Heart right ventricle (tissue), 16 donors: ENCODE results near the gene B4GALNT2. TPM values are rescaled to one million over a fixed set of nuclear protein-coding genes. Genes with fewer than 3 reads are reported as not detected.

ENCODE experiments used
- ATAC-seq, 8 donors: fragments of 200-7000 bp; cut with Tn5 transposase; one replicate each; pipeline ENCODE4 v1.9.1; 2020; ENCODE audit warnings: mild to moderate bottlenecking in 8 of 8, moderate library complexity in 8 of 8, moderate number of reproducible peaks in 1 of 8
- DNase-seq, 2 donors: peaks; one replicate each; pipeline ENCODE4 v3.0.0-alpha.2; 2020
- H3K27ac ChIP-seq, 10 donors: fragments of 200-600 bp; sonication (generic) in 2 of 10; one replicate each; pipeline versions ENCODE4 v1.5.0 to v1.8.0; 2020 to 2022; ENCODE audit warnings: mild to moderate bottlenecking in 3 of 10
- H3K27me3 ChIP-seq, 7 donors: fragments of 200-600 bp; one replicate each; pipeline ENCODE4 v1.8.0; 2021 to 2022; ENCODE audit warnings: mild to moderate bottlenecking in 2 of 7
- H3K36me3 ChIP-seq, 9 donors: fragments of 200-600 bp; sonication (generic) in 1 of 9; one replicate each; pipeline versions ENCODE4 v1.5.0 to v1.8.0; 2020 to 2022; ENCODE audit warnings: mild to moderate bottlenecking in 2 of 9
- H3K4me1 ChIP-seq, 9 donors: fragments of 200-600 bp; sonication (generic) in 1 of 9; one replicate each; pipeline versions ENCODE4 v1.5.0 to v1.8.0; 2020 to 2022; ENCODE audit warnings: mild to moderate bottlenecking in 4 of 9
- H3K4me3 ChIP-seq, 10 donors: fragments of 200-600 bp; sonication (generic) in 2 of 10; one replicate each; pipeline versions ENCODE4 v1.5.0 to v1.8.0; 2020 to 2022; ENCODE audit warnings: mild to moderate bottlenecking in 7 of 10, moderate library complexity in 2 of 10
- H3K9me3 ChIP-seq, 11 donors: fragments of 200-600 bp in 10 of 11; sonication (generic) in 2 of 11; one replicate each; pipeline versions ENCODE4 v1.5.0 to v1.8.0; 2013 to 2022; ENCODE audit warnings: mild to moderate bottlenecking in 2 of 11, control low read depth in 1 of 11, moderate library complexity in 1 of 11
- CTCF ChIP-seq, 9 donors: fragments of 200-600 bp; sonication (generic) in 2 of 9; IDR thresholded peaks; one replicate each; pipeline versions ENCODE4 v1.5.0 to v1.8.0; 2021 to 2022; ENCODE audit warnings: antibody characterized with exemption in 9 of 9, mild to moderate bottlenecking in 5 of 9, moderate library complexity in 1 of 9
- WGBS, 2 donors: extraction: QIAGEN DNeasy Blood & Tissue Kit; methylation state at CpG; one replicate each; pipeline ENCODE4 v1.1.7; 2013; ENCODE audit warnings: inconsistent platforms in 1 of 2; 5-methylcytosine and 5-hydroxymethylcytosine counted together
- intact Hi-C, 10 donors: fragments of 100-400 bp; cut with DNase I; formaldehyde crosslinking; loops; one replicate each; pipeline versions ENCODE4 v1.11.1 to v1.14.2; 2022
- polyA plus RNA-seq, 2 donors: library from polyadenylated mRNA; stranded (reverse); fragments of 200-250 nt; gene quantifications; one replicate each; pipeline ENCODE4 v1.2.3, GENCODE V29; 2013
- total RNA-seq, 10 donors: library from RNA; stranded (reverse); fragmentation: NEBNext Ultra II Directional in 3 of 10; extraction: Animal tissue kit (Norgen Biotek cat#: 25700) in 3 of 10; gene quantifications; one replicate each; pipeline versions ENCODE4 v1.2.1 to v1.2.4, GENCODE V29; 2021 to 2023
- donor health status: Arrhythmogenic right ventricular cardiomyopathy.
- donor health status: ischemic (EF 13 %, LVEDD 7.1; RV severe dilation, severe dysfunction).
- donor health status: healthy with polysubstance abuse.
- donor health status: DM: no; HTN: yes; CAD: no.
- donor health status: DM: no; HTN: no; CAD: no.
- donor health status: ischemic (EF 25% LVEDD 6.9; RV normal size, moderate dysfunction).
- donor health status: ischemic (EF 25% LVEDD 5.7; RV mildly dilated, moderate dysfunction).
- donor health status: healthy.
- donor health status: DM: yes; HTN: yes; CAD: no.
- donor health status: Ischemic cardiomyopathy.
- donor health status: ischemic (EF 35%, LVEDD 5.7; RV mildly dilated, moderate dysfunction).
- donor health status: nonischemic (EF 11% LVEDD 7.7; RV severe dilation, severe dysfunction).
- donor health status: DM: yes; HTN: yes; CAD: no.
- donor health status: PGD.
- donor health status: ischemic (EF 29% LVEDD 5.4; RV normal size, mild dysfunction).
- donor health status: nonischemic (EF 23%, LVEDD 6.1; RV moderate dilation, normal function).

The B4GALNT2 gene
- total and polyA plus RNA-seq, 12 donors = 0.02 TPM; not detected in 10

GRCh38 chr17:49086649-49087048 is 45.9 kb upstream of the B4GALNT2 start:
- intact Hi-C loops = no loop called here
- H3K27me3 ChIP-seq = peaks cover 0 to 64% (median 33%) of the 10 kb centered on the region in 7 donors
- no peaks in the 10 kb centered on the region for H3K4me1 ChIP-seq
- H3K36me3 ChIP-seq = no peaks in the 10 kb centered on the region
- DNase-seq = no peak
- H3K9me3 ChIP-seq = no peaks in the 10 kb centered on the region
- H3K4me3 ChIP-seq = no peak overlapping the region
- H3K27ac ChIP-seq = no peak overlapping the region
- no peak for TF ChIP-seq CTCF (IDR thresholded peaks at IDR 0.05)
- no peak for ATAC-seq

GRCh38 chr17:49089094-49089493 is 43.5 kb upstream of the B4GALNT2 start:
- TF ChIP-seq CTCF (IDR thresholded peaks at IDR 0.05) = no peak
- WGBS, 2 donors = 87 to 89% methylated on average over 7 of the region's 7 CpGs

GRCh38 chr17:49090878-49091594 is 41.5 kb upstream of the B4GALNT2 start:
- ATAC-seq (no peak), DNase-seq (no peak)
- H3K4me3 ChIP-seq = no peak overlapping the region
- intact Hi-C loops = no loop called here
- no peaks in the 10 kb centered on the region for H3K9me3 ChIP-seq
- H3K4me1 ChIP-seq = no peaks in the 10 kb centered on the region
- WGBS, 2 donors = 64 to 67% methylated on average over 10 of the region's 10 CpGs
- no peak for TF ChIP-seq CTCF (IDR thresholded peaks at IDR 0.05)
- peaks cover 0 to 32% (median 18%) of the 10 kb centered on the region in 7 donors for H3K27me3 ChIP-seq
- no peaks in the 10 kb centered on the region for H3K36me3 ChIP-seq
- H3K27ac ChIP-seq = no peak overlapping the region

More at GRCh38 chr17:49089094-49089493, 43.5 kb upstream of the B4GALNT2 start:
- Histone ChIP-seq H3K4me1 (no peaks in the 10 kb centered on the region), H3K9me3 (no peaks in the 10 kb centered on the region), H3K27ac (no peak overlapping the region), H3K27me3 (peaks cover 0 to 43% (median 26%) of the 10 kb centered on the region in 7 donors), H3K36me3 (no peaks in the 10 kb centered on the region), H3K4me3 (no peak overlapping the region)
- DNase-seq (no peak), ATAC-seq (no peak)
- intact Hi-C loops = no loop called here

- Histone ChIP-seq H3K9me3 (no peaks in the 10 kb centered on the region), H3K27me3 (peaks cover 0 to 22% (median 17%) of the 10 kb centered on the region in 7 donors), H3K27ac (no peak overlapping the region), H3K4me1 (no peaks in the 10 kb centered on the region), H3K36me3 (no peaks in the 10 kb centered on the region), H3K4me3 (no peak overlapping the region)
- no peak for ATAC-seq
- intact Hi-C loops = no loop called here
- no peak for DNase-seq
- TF ChIP-seq CTCF (IDR thresholded peaks at IDR 0.05) = no peak
- WGBS, 2 donors = 68 to 70% methylated on average over 10 of the region's 10 CpGs
Measured at GRCh38 chr17:49093131-49093530, 39.4 kb upstream of the B4GALNT2 start.
